ENCODE measurements around the gene HEBP2. TPM values are rescaled to one million over a fixed set of nuclear protein-coding genes. Genes with fewer than 3 reads are reported as not detected.
A peak's percentile ranks its signal among the peaks of the same experiment; 100 is the strongest.

HEBP2 gene
- total RNA-seq, 1 experiment from 2014 or later: 58.9 TPM

DNA sequence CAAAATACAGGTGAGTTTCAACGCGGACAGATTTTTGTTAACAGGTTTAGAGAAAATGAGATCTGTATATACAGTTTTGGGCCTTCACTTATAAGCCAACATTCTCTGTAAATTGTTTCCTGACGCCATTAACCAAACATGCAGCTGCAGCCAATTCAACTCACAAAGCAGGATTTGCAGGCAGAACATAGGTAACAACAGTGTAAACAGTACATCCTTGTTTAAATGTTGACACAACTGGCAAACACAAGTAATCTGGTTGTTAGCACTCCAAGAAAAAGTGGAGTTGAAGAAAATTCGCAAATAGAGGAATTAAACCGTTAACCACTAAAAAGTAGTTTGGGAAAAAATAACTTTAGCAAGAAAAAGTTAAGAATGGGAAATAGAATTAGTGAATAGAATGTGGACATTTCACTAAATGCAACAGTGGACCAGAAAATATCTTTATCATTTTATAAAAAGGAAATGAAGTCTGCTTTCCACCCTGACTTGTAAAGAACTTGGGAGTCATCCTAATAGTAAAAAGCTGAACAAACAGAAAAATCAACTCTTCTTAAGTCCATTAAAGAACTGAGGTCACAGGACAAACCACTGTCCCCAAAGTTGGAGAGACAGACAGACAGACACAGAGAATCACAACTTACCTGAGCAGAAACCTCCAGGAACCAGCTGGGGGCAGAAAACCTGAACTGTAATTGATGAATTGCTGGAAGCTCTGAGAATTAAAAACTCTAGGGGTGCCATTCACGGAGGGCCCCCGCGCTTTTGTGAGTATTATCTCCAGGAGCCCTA, 16.2 kb upstream of the HEBP2 start:
- ChIA-PET POLR2A (ENCODE audit: unreplicated experiment) (interaction anchor here (0.6 kb wide), 1 partner anchor 10 kb away, joined by 5 read pairs; no protein-coding TSS in a partner anchor), CTCF (no interaction called here)
- BruUV-seq (replicated peaks): no TSS peak
- Histone ChIP-seq H3K9me3 (ENCODE audit: low read length) (no peaks in the 10 kb centered on the region), H3K27ac (ENCODE audit: low read length) (0 out of 2 replicates have a peak overlapping the region, but pooled peaks have one; percentile 16), H3K4me3 (ENCODE audit: low read length) (no peak overlapping the region), H3K4me2 (ENCODE audit: low read length) (peak overlapping the region; percentile 62), H3K36me3 (ENCODE audit: low read depth, low read length) (no peaks in the 10 kb centered on the region), H3K9me2 (replicated peaks; ENCODE audit: low read length) (no peaks in the 10 kb centered on the region), H3K9ac (ENCODE audit: low read length) (no peak overlapping the region), H3K4me1 (ENCODE audit: insufficient read depth, low read length) (peaks cover 15% of the 10 kb centered on the region), H4K20me1 (ENCODE audit: low read length) (no peaks in the 10 kb centered on the region), H3K79me2 (ENCODE audit: low read length) (no peaks in the 10 kb centered on the region), H2AFZ (ENCODE audit: low read length) (peak overlapping the region; percentile 57), H3F3A (ENCODE audit: low read length, unreplicated experiment) (no peaks in the 10 kb centered on the region), H3K27me3 (ENCODE audit: low read length) (no peaks in the 10 kb centered on the region)
- TF ChIP-seq EZH2 (IDR thresholded peaks at IDR 0.05; ENCODE audit: low read length, unreplicated experiment) (no peak), EZH2phosphoT487 (IDR thresholded peaks at IDR 0.05; ENCODE audit: borderline replicate concordance, low read length) (no peak)
- TF ChIP-seq, protein P1, sequence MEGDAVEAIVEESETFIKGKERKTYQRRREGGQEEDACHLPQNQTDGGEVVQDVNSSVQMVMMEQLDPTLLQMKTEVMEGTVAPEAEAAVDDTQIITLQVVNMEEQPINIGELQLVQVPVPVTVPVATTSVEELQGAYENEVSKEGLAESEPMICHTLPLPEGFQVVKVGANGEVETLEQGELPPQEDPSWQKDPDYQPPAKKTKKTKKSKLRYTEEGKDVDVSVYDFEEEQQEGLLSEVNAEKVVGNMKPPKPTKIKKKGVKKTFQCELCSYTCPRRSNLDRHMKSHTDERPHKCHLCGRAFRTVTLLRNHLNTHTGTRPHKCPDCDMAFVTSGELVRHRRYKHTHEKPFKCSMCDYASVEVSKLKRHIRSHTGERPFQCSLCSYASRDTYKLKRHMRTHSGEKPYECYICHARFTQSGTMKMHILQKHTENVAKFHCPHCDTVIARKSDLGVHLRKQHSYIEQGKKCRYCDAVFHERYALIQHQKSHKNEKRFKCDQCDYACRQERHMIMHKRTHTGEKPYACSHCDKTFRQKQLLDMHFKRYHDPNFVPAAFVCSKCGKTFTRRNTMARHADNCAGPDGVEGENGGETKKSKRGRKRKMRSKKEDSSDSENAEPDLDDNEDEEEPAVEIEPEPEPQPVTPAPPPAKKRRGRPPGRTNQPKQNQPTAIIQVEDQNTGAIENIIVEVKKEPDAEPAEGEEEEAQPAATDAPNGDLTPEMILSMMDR (conservative IDR thresholded peaks at IDR 0.05; ENCODE audit: low read depth, low read length): no peak; the same call in 1 of the 2 replicates
- DNase-seq: peak; percentile 62
- peak; percentile 92 for ATAC-seq
- intact Hi-C loops (cut with micrococcal nuclease): no loop called here

DNA sequence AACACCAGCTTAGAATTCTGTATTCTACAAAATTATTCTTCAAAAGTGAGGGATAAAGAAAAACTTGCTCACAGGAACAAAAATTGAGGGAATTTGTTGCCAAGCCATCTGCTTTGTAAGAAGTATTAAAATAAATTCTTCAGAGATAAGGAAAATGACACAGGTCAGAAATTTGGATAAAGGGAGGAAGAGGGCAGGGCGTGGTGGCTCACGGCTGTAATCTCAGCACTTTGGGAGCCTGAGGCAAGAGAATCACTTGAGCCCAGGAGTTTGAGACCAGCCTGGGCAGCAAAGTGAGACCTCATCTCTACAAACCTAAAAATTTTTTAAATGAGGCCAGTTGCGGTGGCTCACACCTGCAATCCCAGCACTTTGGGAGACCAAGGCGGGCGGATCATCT, 14.5 kb upstream of the HEBP2 start:
- Histone ChIP-seq H2AFZ (ENCODE audit: low read length) (no peak overlapping the region), H3K4me3 (ENCODE audit: low read length) (no peak overlapping the region), H3K27me3 (ENCODE audit: low read length) (no peaks in the 10 kb centered on the region), H4K20me1 (ENCODE audit: low read length) (no peaks in the 10 kb centered on the region), H3K4me2 (ENCODE audit: low read length) (no peak overlapping the region), H3K9ac (ENCODE audit: low read length) (no peak overlapping the region), H3K79me2 (ENCODE audit: low read length) (no peaks in the 10 kb centered on the region), H3K9me3 (ENCODE audit: low read length) (no peaks in the 10 kb centered on the region), H3F3A (ENCODE audit: low read length, unreplicated experiment) (no peaks in the 10 kb centered on the region), H3K9me2 (replicated peaks; ENCODE audit: low read length) (no peaks in the 10 kb centered on the region), H3K4me1 (ENCODE audit: insufficient read depth, low read length) (peaks cover 15% of the 10 kb centered on the region), H3K27ac (ENCODE audit: low read length) (no peak overlapping the region), H3K36me3 (ENCODE audit: low read depth, low read length) (no peaks in the 10 kb centered on the region)
- ChIA-PET POLR2A (ENCODE audit: unreplicated experiment) (no interaction called here), CTCF (no interaction called here)
- no peak for TF ChIP-seq EZH2phosphoT487 (IDR thresholded peaks at IDR 0.05; ENCODE audit: borderline replicate concordance, low read length)
- TF ChIP-seq, protein P1 (conservative IDR thresholded peaks at IDR 0.05; ENCODE audit: low read depth, low read length): no peak
- no peak for TF ChIP-seq EZH2 (IDR thresholded peaks at IDR 0.05; ENCODE audit: low read length, unreplicated experiment)
- no TSS peak for BruUV-seq (replicated peaks)
- intact Hi-C loops (cut with micrococcal nuclease): no loop called here
- DNase-seq (no peak), ATAC-seq (no peak)
